CD4-positive, alpha-beta T cell treated with Interleukin-21 for 1 hour (primary cell): ENCODE measurements around the gene NEUROD6.

Source experiments
- DNase-seq: peaks from one replicate; pipeline ENCODE4 v3.0.0-alpha.2; 2020

The NEUROD6 gene

GRCh38 chr7:31340603-31341002, at the start of gene NEUROD6:
Gene NEUROD6 (minus strand): TSS chr7:31340726. CDS start chr7:31339268, 1,458 bp downstream.
- DNase-seq = no peak

- DNase-seq = no peak
Observed at GRCh38 chr7:31384466-31384865, 43.9 kb upstream of the NEUROD6 start.

GRCh38 chr7:31382722-31383121, 42.2 kb upstream of the NEUROD6 start:
- DNase-seq = no peak

- DNase-seq = no peak
Observed at GRCh38 chr7:31373337-31374289, 33.1 kb upstream of the NEUROD6 start.

GRCh38 chr7:31372231-31372959, 31.9 kb upstream of the NEUROD6 start:
- no peak for DNase-seq

GRCh38 chr7:31371621-31372020, 31.1 kb upstream of the NEUROD6 start:
- DNase-seq = no peak

GRCh38 chr7:31370609-31371008, 30.1 kb upstream of the NEUROD6 start:
- no peak for DNase-seq

GRCh38 chr7:31368620-31369019, 28.1 kb upstream of the NEUROD6 start:
- DNase-seq = no peak

- DNase-seq = no peak
Observed at GRCh38 chr7:31363496-31363895, 23.0 kb upstream of the NEUROD6 start.

GRCh38 chr7:31363051-31363450, 22.5 kb upstream of the NEUROD6 start:
- DNase-seq = no peak

- DNase-seq = no peak
Observed at GRCh38 chr7:31362401-31362800, 21.9 kb upstream of the NEUROD6 start.

- DNase-seq = no peak
Observed at GRCh38 chr7:31358467-31358866, 17.9 kb upstream of the NEUROD6 start.

- DNase-seq = no peak
Observed at GRCh38 chr7:31345421-31345820, 4.9 kb upstream of the NEUROD6 start.

GRCh38 chr7:31343516-31344305, 3.2 kb upstream of the NEUROD6 start:
- no peak for DNase-seq

- DNase-seq = no peak
Observed at GRCh38 chr7:31341141-31341540, 615 bp upstream of the NEUROD6 start.

- no peak for DNase-seq
Observed at GRCh38 chr7:31340051-31340450, 475 bp downstream of the NEUROD6 start.

- no peak for DNase-seq
Observed at GRCh38 chr7:31338706-31339105, 1.8 kb downstream of the NEUROD6 start.

GRCh38 chr7:31337002-31337565, 3.4 kb downstream of the NEUROD6 start:
- no peak for DNase-seq

GRCh38 chr7:31336202-31337001, 4.1 kb downstream of the NEUROD6 start:
- no peak for DNase-seq

- no peak for DNase-seq
Observed at GRCh38 chr7:31335884-31336201, 4.7 kb downstream of the NEUROD6 start.

- no peak for DNase-seq
Observed at GRCh38 chr7:31335161-31335856, 5.2 kb downstream of the NEUROD6 start.
